ENCODE measurements around the gene NTRK3. TPM values are rescaled to one million over a fixed set of nuclear protein-coding genes. Genes with fewer than 3 reads are reported as not detected.

The NTRK3 gene
- total and polyA plus RNA-seq, 2 of the 8 experiments (the other 6 are each of a cell fraction or from before 2014, with no cell fraction given): 4.5 to 6.8 TPM

GRCh38 chr15:87829332-87830050 lies 427.0 kb downstream of the NTRK3 start (continued):
- TF ChIP-seq FOSL1 (IDR thresholded peaks at IDR 0.05; ENCODE audit: insufficient read depth, low read depth, low read length) (no peak), BACH1 (IDR thresholded peaks at IDR 0.05; ENCODE audit: low read length) (no peak), EGR1 (IDR thresholded peaks at IDR 0.05; ENCODE audit: borderline replicate concordance, low read depth, low read length) (no peak), KDM1A (IDR thresholded peaks at IDR 0.05; ENCODE audit: borderline replicate concordance, low read length) (no peak), YY1 (IDR thresholded peaks at IDR 0.05; ENCODE audit: low read depth, low read length) (no peak), KDM5A (IDR thresholded peaks at IDR 0.05; ENCODE audit: low read length) (no peak), CHD7 (IDR thresholded peaks at IDR 0.05; ENCODE audit: insufficient replicate concordance, low read length) (no peak)
